ENCODE measurements around the gene CEP112.
A peak's percentile ranks its signal among the peaks of the same experiment; 100 is the strongest.
"Not testable (repeated sequence)": the region's sequence is repeated elsewhere in the genome, so short reads cannot be mapped to it uniquely, and the experiment has no call there.

The CEP112 gene

DNA sequence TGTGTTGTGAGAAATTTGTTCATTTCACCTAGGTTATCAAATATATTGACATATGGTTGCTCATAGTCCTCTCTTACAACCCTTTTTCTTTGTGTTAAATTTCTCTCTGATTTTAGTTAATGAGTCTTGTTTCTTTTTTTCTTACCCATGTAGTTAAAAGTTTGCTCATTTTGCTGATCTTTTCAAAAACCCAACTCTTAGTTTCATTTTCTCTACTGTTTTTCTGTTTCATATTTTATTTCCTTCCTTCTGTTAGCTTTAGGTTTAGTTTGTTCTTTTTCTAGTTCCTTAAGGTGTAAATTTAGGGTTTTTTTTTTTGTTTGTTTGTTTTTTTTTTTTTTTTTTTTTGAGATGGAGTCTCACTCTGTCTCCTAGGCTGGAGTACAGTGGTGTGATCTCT is 42.4 kb downstream of the CEP112 start:
- DNase-seq, result no peak

DNA sequence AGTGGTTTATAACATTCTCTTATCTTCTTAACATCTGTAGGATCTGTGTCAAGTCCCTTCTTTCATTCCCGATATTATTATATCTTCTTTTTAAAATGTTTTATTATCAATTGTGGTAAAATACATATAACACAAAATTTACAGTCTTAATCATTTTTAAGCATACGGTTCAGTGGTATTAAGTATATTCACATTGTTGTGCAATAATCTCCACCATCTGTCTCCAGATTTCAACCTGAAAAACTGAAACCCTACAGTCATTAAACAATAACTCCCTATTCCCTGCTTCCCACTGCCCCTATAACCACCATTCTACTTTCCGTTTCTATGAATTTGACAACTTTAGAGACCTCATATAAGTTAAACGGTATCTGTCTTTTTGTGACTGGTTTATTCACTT is 45.5 kb downstream of the CEP112 start:
- no peak for DNase-seq

DNA sequence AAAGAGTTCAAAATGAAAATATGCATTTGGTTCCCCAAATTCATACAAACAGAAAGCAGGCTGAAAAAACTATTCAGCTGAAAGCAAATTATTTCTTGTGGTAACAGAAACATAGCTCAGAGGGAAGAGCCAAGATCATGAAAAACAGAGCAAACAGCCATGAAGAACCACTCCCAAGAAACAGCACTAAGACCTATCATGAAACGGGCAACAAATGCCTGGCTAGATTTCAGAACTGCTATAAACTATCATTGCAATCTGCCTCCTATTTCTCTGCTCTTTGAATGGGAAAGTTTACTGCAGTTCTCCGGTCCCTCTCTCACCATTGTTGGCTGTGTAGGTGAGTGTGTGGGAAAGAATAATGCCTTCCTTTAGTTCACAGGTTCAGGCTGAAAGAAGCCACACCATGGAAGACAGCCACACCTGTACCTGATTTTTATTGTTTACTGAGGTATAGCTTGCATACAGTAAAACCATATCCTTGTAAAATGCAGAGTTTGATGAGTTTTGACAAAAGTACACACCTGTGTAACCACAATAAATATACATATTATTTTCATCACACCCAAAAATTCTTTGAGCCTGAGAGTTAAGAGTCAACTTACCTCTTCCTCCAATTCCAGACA is 48.2 kb downstream of the CEP112 start:
- DNase-seq, result no peak

DNA sequence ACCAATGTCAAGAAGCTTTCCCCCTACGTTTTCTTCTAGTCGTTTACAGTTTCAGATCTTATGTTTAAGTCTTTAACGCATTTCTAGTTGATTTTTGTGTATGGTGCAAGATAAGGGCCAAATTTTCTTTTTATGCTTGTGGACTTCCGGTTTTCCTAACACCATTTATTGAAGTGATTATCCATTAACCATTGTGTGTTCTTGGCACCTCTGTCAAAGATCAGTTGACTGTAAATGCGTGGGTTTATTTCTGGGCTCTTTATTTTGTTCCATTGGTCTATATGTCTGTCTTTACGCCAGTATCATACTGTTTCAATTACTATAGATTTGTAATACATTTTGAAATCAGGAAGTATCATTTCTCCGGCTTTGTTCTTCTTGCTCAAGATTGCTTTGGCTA is 49.5 kb downstream of the CEP112 start:
- DNase-seq, result no peak

DNA sequence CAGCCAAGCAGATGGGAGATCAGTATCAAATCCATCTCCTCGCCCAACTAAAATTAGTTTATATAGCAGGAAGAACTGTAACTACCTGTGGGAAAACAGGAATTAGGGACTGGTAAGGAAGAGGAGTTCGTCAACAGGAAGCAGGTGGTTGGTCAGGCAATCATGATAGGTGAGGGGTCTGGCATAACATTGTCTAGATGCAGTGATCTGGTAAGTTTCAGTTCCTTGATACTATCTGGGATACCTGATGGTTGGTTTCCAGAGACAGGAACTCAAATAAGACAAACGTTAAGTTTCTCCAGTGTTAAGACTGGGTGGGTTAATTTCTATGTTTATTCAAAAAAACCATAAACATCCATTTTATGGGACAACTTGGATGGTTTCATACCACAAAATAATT is 53.8 kb downstream of the CEP112 start:
- DNase-seq, result no peak

DNA sequence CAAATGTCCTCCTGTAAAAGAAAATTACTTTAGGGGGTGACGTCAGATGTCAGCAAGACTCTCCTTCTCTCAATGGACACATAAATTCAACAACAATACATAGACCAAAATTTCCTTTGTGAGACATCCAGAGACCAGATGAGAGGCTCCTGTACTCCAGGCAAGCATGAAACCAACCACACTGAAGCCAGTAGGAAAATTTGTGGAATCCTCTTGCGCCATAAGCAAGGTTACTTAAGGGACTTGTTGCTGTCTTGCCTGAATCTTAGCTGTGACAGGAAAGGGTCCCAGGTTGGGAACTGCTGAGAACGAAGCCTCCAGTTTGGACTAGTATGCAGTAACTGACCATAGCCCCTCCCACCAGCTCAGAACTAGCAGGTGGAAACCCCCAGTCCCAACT is 56.0 kb downstream of the CEP112 start:
- DNase-seq, result no peak

DNA sequence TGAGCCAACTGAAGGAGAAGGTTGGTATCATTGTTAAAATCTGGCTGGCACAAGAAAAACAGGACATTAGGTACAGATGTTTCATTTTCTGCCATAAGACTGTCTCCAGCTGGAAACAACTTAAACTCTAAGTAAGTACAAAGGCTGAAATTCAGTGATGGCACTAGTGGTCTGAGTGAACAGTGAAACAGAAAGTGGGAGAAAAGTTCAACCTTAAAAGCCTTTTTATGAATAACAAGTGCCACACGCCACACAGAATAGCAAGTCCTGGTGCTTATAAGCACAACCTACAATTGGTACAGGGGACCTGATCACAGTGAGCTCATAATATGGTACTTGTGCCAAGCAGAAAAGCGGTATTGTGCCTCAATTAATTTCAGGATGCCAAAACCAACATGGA is 56.7 kb downstream of the CEP112 start:
- DNase-seq, result no peak

DNA sequence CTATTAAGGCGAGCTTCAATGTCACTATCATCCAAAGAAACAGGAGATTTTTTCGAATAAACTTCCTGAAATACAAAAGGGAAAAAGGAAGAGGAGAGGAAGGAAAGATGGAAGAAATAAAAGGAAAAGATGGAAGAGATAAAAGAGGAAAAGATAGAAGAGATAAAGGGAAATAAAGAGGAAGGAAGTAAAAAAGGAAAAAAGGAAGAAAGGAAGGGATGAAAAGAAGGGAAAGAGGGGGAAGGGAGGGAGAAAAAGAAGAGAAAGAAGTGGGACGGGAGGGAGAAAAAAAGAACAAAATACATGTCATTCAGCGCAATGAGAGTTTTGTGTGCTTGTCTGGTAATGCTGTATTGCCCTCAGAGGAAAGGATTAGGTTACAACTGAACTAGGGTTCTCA is 62.2 kb downstream of the CEP112 start:
- no peak for DNase-seq

DNA sequence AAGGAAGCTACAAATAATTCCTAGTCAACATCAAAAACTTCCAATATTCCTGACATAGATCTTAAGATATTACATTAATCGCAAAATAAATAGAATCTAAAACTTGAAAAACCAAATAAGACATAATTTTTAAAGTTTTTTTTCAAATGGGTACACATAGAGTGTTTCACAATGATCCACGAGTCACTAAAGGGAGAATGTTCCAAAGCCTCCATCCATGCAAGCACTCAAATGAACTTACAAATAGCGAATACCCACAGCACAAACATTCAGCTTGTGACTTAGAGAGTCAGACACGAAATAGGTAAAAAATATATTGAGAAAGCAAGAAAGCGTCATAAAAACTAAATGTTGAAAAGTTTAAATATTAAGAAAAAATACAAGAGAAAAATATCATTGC is 65.7 kb downstream of the CEP112 start:
- DNase-seq, result no peak

DNA sequence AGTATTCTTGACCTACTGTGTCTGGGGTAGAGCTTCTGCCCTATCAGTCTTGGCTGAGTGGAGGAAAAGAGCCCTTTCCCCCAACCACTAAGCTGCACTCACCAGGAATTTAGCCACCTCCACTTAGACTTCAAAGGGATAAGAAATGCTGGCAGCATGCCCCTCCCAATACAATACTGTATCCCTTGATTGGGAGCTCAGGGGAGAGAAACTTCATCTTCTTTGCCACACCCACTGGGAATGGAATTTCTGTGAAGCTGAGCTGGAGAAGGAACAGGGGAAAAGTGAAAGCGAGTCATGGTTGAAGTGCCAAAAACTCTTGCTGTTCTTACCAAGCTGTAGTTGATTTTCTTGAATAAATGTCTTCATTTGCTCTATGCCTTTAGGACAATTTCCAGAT is 68.8 kb downstream of the CEP112 start:
- DNase-seq, result no peak

DNA sequence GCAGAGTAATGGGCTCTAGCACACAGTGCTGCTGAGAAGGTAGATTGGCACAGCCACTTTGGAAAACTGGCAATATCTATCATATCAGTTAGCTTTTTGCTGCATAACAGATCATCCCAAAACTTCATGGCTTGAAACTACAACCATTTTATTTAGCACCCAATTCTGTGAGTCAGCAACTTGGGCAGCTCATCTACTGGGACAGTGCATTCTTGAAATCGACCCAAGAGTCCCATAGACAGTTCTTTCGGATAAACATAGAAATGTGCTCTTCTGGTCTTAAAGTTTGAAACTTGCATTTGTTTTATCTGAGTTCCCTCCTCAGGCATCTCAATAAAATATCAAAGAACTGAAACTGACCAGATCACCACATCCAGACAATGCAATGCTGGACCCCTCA is 76.7 kb downstream of the CEP112 start:
- DNase-seq, result no peak

DNA sequence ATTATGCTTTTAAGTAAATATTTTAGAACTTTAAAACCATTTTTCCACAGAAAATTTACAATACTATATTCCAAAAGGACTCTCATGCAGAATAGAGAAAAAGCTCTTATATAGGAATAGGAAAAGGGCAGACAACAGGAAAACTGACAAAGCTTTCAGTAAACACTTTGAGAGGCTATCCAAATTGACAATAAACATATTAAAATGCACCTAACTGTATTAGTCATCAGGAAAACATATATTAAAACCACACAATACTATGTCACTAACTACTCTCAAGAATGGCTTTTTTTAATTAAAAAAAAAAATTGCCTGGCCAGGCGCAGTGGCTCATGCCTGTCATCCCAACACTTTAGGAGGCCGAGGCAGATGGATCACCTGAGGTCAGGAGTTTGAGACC is 77.3 kb downstream of the CEP112 start:
- DNase-seq, result no peak

DNA sequence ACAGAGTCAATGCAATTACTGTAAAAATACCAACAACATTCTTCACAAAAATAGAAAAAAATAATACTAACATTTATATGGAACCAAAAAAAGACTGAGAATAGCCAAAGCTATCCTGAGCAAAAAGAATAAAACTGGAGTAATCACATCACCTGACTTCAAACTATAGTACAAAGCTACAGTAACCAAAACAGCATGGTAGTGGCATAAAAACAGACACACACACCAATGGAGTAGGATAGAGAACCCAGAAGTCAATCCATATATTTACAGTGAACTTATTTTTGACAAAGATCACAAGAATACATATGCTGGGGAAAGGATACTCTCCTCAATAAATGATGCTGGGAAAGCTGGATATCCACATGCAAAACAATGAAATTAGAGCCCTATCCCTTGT is 84.2 kb downstream of the CEP112 start:
- no peak for DNase-seq

DNA sequence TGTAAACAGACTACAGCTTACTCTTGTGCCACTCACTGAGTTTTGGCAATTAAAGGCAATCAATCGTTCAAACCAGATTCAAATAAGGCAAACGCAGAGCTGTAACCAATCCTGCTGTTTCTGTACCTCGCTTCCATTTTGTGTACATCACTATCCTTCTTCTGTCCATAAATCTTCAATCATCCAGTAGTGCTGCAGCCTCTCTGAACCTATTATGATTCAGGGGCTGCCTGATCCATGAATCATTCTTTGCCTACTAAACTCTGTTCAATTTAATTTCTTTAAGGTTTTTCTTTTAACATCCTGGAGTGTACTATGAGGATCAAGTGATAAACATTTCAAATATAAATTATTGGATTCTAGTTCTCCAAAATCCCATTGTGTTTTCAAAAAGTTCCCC is 93.9 kb downstream of the CEP112 start:
- no peak for DNase-seq

DNA sequence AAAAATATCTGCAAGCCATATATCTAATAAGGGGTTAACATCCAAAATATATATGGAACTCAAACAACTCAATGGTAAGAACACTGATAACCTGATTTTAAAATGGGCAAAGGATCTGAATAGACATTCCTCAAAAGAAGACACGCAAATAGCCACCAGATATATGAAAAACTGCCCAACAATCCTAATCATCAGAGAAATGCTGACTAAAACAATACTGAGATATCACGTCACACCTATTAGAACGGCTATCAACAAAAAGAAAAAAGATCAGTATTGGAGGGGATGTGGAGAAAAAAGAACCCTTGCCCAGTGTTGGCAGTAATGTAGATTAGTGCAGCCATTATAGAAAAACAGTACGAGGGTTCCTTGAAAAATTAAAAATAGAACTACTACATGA is 97.2 kb downstream of the CEP112 start:
- no peak for DNase-seq

DNA sequence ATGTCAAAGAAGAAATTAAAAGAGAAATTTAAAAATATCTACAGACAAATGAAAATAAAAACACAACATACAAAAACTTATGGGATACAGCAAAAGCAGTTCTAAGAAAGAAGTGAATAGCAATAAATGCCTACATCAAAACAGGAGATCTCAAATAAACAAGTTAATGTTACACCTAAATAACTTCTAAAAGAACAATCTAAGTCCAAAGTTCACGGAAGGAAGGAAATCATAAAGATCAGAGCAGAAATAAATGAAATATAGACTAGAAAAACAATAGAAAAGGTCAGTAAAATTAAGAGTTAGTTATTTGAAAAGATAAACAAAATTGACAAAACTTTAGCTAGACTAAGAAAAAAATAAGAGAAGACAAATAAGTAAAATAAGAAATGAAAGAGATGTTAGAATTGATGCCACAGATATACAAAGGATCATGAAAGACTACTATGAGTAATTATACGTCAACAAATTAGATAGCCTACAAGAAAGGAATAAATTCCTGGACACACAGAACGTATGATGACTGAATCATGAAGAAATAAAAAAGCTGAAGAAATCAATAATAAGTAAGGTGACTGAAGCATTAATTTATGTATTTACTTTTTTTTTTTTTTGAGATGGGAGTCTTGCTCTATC is 100.4 kb downstream of the CEP112 start:
- DNase-seq, result no peak

DNA sequence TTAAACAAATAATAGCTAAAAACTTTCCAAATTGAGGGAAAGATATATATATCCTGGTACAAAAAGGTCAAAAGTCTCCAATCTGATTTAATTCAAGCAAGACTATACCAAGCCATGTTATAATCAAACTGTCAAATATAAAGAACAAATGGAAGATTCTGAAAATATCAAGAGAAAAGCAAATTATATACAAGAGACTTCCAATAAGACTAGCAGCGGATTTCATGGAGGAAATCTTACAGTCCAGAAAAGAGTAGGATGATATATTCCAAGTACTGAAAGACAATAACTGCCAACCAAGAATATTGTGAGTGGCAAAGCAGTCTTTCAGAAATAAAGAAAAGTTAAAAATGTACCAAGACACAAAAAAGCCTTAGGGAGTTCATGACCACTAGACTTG is 102.2 kb downstream of the CEP112 start:
- no peak for DNase-seq

DNA sequence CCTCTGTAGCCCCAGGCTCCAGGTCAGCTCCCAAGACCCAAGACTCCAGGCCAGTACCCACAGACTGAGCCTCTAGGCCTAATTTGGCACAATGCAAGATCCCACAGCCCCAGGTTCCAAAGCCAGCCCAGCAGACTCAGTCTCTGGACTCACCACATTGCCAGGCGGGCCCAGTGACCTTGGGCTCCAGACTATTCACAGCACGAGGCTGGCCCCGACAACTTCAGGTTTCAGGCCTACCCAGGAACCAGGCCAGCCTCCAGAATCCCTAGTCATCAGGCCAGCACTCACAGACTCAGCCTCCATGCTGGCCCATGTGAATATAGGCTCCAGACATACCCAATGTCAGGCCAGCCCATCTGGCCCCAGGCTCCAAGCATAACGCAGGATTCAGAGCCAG is 103.8 kb downstream of the CEP112 start:
- DNase-seq, result no peak

DNA sequence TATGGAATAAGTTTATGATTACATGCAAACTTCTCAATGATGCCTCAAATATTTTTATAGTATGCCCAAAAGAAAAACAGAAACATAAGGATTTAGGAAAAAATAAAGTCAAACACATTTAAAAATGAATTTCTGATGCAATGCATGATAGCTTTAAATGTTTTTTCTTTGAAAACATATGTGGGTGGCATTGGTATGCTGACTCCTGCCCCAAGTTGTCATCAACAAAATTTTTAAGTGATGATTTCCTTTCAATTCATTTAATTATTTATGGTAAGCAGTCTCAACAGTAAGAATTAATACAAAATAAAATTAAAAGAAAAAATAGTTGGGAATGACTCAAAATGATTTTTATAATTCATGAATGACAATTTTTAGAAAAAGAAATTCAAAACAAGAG is 104.9 kb downstream of the CEP112 start:
- DNase-seq, result no peak

DNA sequence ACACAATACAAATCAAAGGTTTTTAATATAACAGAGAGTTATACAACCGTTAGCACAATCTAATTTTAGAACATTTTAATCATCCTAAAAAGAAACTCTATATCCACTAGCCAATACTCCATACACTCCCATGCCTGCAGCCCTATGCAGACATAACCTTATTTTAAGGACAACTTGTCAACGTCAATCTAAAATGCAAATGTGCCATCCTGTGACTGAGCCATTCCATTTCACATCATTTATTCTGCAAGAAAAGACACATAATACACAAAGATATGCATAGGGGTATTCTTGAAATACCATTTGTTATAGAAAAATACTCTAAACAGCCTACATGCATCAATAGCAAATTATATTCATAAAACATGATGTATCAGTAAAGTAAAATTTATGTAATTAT is 106.7 kb downstream of the CEP112 start:
- no peak for DNase-seq

DNA sequence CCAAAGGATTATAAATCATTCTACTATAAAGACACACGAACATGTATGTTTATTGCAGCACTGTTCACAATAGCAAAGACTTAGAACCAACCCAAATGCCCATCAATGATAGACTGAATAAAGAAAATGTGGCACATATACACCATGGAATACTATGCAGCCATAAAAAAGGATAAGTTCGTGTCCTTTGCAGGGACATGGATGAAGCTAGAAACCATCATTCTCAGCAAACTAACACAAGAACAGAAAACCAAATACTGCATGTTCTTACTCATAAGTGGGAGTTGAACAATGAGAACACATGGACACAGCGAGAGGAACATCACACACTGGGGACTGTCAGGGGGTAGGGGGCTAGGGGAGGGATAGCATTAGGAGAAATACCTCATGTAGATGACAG is 111.3 kb downstream of the CEP112 start:
- DNase-seq, result not testable (repeated sequence)

DNA sequence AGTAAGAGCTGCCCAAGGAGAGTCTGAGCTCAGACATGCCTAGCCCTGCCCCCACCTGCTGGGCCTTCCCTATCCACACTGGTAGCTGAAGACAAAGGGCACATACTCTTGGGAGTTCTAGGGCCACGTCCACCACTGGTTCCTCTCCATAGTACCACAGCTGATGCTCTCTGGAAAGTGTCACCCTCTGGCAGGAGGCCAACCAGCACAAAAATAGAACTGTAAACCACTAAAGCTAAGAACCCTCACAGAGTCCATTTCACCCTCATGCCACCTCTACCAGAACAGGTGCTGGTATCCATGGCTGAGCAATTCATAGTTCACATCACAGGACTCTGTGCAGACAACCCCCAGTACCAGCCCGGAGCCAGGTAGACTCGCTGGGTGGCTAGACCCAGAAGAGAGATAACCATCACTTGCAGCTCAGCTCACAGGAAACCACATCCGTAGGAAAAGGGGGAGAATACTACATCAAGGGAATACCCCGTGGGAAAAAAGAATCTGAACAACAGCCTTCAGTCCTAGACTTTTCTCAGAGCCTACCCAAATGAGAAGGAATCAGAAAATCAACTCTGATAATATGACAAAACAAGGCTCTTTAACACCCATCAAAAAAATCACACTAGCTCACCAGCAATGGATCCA is 115.3 kb downstream of the CEP112 start:
- peak in 1 of 2 experiments; percentile 5 for DNase-seq

DNA sequence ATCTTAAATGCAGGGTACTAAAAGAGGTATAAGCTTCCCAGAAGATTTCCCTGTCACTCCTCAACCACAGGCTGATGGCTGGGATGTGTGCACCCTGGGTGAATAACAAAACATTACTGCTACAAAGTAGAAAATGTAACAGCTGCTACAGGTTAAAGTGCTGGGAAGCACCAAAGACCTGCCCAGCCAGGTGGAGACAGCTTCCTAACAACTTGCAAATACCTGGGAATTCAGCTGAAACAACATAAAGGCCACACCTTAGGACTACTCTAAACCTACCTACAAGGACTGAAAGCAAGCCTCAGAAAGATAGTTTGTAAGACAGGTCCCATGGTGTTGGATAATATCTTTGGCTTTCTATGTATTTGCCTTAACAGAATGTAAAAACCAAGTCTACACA is 118.5 kb downstream of the CEP112 start:
- no peak for DNase-seq

DNA sequence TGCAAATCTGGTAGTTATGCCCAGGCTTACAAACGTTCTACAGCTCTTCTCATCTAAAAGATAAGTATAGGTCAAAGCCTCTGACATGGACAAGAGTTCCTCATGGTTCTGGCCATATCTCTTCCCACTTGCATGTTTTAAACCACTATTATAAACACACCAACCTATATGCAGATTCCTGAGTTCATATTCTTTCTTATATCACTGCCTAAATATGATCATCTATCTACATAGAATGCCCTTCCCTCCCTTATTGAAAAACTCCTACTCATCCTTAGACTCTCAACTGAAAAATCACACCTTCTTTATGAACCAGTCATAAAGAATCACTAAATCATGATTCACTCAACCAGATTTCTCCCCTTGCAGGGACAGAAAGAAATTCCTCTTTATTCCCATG is 128.2 kb downstream of the CEP112 start:
- DNase-seq, result no peak

DNA sequence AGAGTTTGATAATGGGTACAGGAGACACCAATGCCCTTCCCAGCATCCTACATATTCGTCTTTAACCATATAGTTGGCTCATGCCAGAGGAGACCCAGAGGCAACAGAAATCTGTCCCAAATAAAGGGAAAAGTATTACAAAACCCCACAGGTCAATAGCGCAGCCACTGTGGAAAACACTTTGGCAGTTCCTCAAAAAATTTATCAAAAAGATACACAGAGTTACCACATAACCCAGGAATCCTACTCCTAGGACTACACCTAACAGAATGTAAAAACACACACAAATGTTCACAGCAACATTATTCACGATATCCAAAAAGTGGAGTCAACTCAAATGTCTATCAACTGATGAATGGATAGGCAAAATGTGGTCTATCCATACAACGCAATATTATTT is 135.8 kb downstream of the CEP112 start:
- no peak for DNase-seq
